K562 (cell line): Measurements from ENCODE around the gene UBAC2. TPM values are rescaled to one million over a fixed set of nuclear protein-coding genes. Genes with fewer than 3 reads are reported as not detected.

Experiments used
- ATAC-seq: fragments of 200-7000 bp; cut with Tn5 transposase; 3 replicates; pipeline ENCODE4 v1.9.1; 2020; ENCODE audit warnings: moderate library complexity
- BruUV-seq: library from RNA; stranded (reverse); fragments of 400-500 nt; replicated peaks from 2 replicates; lab custom pipeline; 2021; lab: Mats Ljungman, UMichigan
- CTCF ChIA-PET: fragments of 300-600 bp; formaldehyde crosslinking; extraction: SDS; loops from one replicate; lab custom pipeline; 2021; ENCODE audit warnings: low intra/inter-chr PET ratio; lab: Yijun Ruan, JAX
- POLR2A ChIA-PET: fragments of 300-600, 350-650 bp; sonication (Branson Sonifier 250); formaldehyde crosslinking; extraction: SDS; loops from one replicate; lab custom pipeline; 2021; ENCODE audit warnings: antibody characterized with exemption, inconsistent platforms; lab: Yijun Ruan, JAX
- DNase-seq, 4 experiments: peaks; one replicate each; pipeline versions ENCODE4 v3.0.0 to v3.0.0-alpha.2; 2011 to 2018; ENCODE audit warnings: low spot score in 3 of 4, mixed read lengths in 3 of 4; ENCODE audit errors: extremely low read depth in 1 of 4
- FAIRE-seq: peaks from 2 replicates; lab custom pipeline; 2011; peaks lifted over from hg19 to GRCh38; lab: Jason Lieb, UNC
- H2AFZ ChIP-seq: 2 replicates; pipeline ENCODE4 v1.6.0; 2011; ENCODE audit warnings: low read depth, low read length, control low read depth, inconsistent platforms
- H3K27ac ChIP-seq: fragments of 200-600 bp; 3 replicates; pipeline ENCODE4 v1.8.0; 2011; ENCODE audit warnings: low read depth, mild to moderate bottlenecking, control low read depth, inconsistent platforms, low read length, moderate library complexity, mixed read lengths; ENCODE audit errors: extremely low read depth
- H3K27me3 ChIP-seq, 2 experiments: fragments of 300-600 bp in 1 of 2; 2 replicates in 1 of 2; 3 replicates in 1 of 2; pipeline versions ENCODE4 v1.6.0 to v1.8.0; 2011; ENCODE audit warnings: inconsistent platforms in 2 of 2, low read length in 2 of 2, mild to moderate bottlenecking in 1 of 2, mixed read lengths in 1 of 2, moderate library complexity in 1 of 2; ENCODE audit not compliant: control insufficient read depth in 2 of 2, insufficient read depth in 2 of 2
- H3K36me3 ChIP-seq: fragments of 300-600 bp; 3 replicates; pipeline ENCODE4 v1.8.0; 2011; ENCODE audit warnings: mild to moderate bottlenecking, low read length, inconsistent platforms; ENCODE audit not compliant: control insufficient read depth, insufficient read depth
- H3K4me1 ChIP-seq, 2 experiments: fragments of 200-600 bp in 1 of 2; replicated peaks in 1 of 2; 2 replicates in 1 of 2; 3 replicates in 1 of 2; pipeline versions ENCODE4 v1.5.1 to v1.8.0; 2011; ENCODE audit warnings: inconsistent platforms in 2 of 2, low read length in 2 of 2, mild to moderate bottlenecking in 1 of 2, mixed read lengths in 1 of 2, moderate library complexity in 1 of 2; ENCODE audit not compliant: control insufficient read depth in 2 of 2, insufficient read depth in 2 of 2
- H3K4me2 ChIP-seq: 2 replicates; pipeline ENCODE4 v1.6.1; 2011; ENCODE audit warnings: low read length, control low read depth, inconsistent platforms, mixed read lengths; ENCODE audit not compliant: insufficient read depth
- H3K4me3 ChIP-seq: fragments of 200-600 bp; sonication (generic), shearing (Covaris generic); 2 replicates; pipeline ENCODE4 v1.5.1; 2016; ENCODE audit warnings: control low read depth, inconsistent platforms
- H3K79me2 ChIP-seq: fragments of 200-600 bp; 3 replicates; pipeline ENCODE4 v1.8.0; 2011; ENCODE audit warnings: low read length, inconsistent platforms; ENCODE audit not compliant: control insufficient read depth, insufficient read depth
- H3K9ac ChIP-seq, 2 experiments: 2 replicates each; pipeline versions ENCODE4 v1.6.0 to v1.6.1; 2011; ENCODE audit warnings: low read depth in 2 of 2, low read length in 2 of 2, control low read depth in 1 of 2, inconsistent platforms in 1 of 2, mild to moderate bottlenecking in 1 of 2, mixed read lengths in 1 of 2; ENCODE audit not compliant: insufficient read depth in 1 of 2
- H3K9me1 ChIP-seq: one replicate; pipeline ENCODE4 v1.6.0; 2011; ENCODE audit warnings: inconsistent platforms, mild to moderate bottlenecking, low read length, moderate library complexity; ENCODE audit not compliant: control insufficient read depth, insufficient read depth
- H3K9me3 ChIP-seq: replicated peaks from 2 replicates; pipeline ENCODE4 v1.5.1; 2011; ENCODE audit warnings: low read depth, low read length, inconsistent platforms; ENCODE audit not compliant: control insufficient read depth, insufficient read depth
- H4K20me1 ChIP-seq: replicated peaks from 2 replicates; pipeline ENCODE4 v1.6.1; 2011; ENCODE audit warnings: low read length, inconsistent platforms, mixed read lengths; ENCODE audit not compliant: control insufficient read depth, insufficient read depth
- ERF ChIP-seq: fragments of 450-650 bp; formaldehyde crosslinking; IDR thresholded peaks from 2 replicates; pipeline ENCODE4 v1.4.0; 2020; ENCODE audit warnings: mild to moderate bottlenecking, mixed read lengths
- EZH2 ChIP-seq: IDR thresholded peaks from 2 replicates; pipeline ENCODE4 v1.6.1; 2012; ENCODE audit warnings: low read depth, mild to moderate bottlenecking, inconsistent platforms, low read length, borderline replicate concordance
- KDM4B ChIP-seq, 2 experiments: fragments of 450-650 bp in 1 of 2; sonication (generic) in 1 of 2; IDR thresholded peaks; 2 replicates each; pipeline ENCODE4 v1.6.1; 2016 to 2017; ENCODE audit warnings: borderline replicate concordance in 2 of 2, antibody characterized with exemption in 1 of 2, low read depth in 1 of 2, mild to moderate bottlenecking in 1 of 2
- MBD1 ChIP-seq: fragments of 250-450 bp; sonication (Bioruptor Pico); IDR thresholded peaks from 2 replicates; pipeline ENCODE4 v1.8.0; 2022; ENCODE audit warnings: inconsistent platforms
- SAFB ChIP-seq: fragments of 200-400 bp; formaldehyde crosslinking; IDR thresholded peaks from 2 replicates; pipeline ENCODE4 v1.6.1; 2017; ENCODE audit warnings: low read depth, low read length, borderline replicate concordance
- SAP30 ChIP-seq: fragments of 200-600 bp; sonication (generic); IDR thresholded peaks from 2 replicates; pipeline ENCODE4 v1.6.1; 2012; ENCODE audit warnings: borderline replicate concordance, low read depth, mild to moderate bottlenecking, moderate library complexity, low read length, control low read depth, inconsistent platforms; ENCODE audit not compliant: insufficient read depth, poor library complexity, severe bottlenecking
- ZNF778 ChIP-seq: fragments of 450-650 bp; formaldehyde crosslinking; IDR thresholded peaks from 2 replicates; pipeline ENCODE4 v1.4.0; 2020; ENCODE audit warnings: mild to moderate bottlenecking, moderate library complexity
- WGBS: fragments of 100-300 bp; shearing (Covaris generic); methylation state at CpG from one replicate; pipeline ENCODE4 v1.1.6; 2016; ENCODE audit warnings: low coverage, mixed read lengths; ENCODE audit not compliant: insufficient coverage; ENCODE audit errors: missing lambda C conversion rate; 5-methylcytosine and 5-hydroxymethylcytosine counted together
- in situ Hi-C: fragments of 300-500 bp; cut with MboI; formaldehyde crosslinking; loops from 4 replicates; pipeline ENCODE4 v1.15.0; 2018; ENCODE audit warnings: inconsistent platforms, mixed read lengths
- intact Hi-C: fragments of 100-400 bp; cut with micrococcal nuclease; formaldehyde crosslinking; loops from 2 replicates; pipeline ENCODE4 v1.14.2; 2022
- polyA plus RNA-seq, 8 experiments: library from polyadenylated mRNA; depleted of rRNA in 4 of 8; stranded (reverse) in 5 of 8; unstranded in 3 of 8; fragments of >200 nt; fragmentation: Nextera tagmentation in 2 of 8; fragmentation: Illumina TruSeq in 1 of 8; extraction: Ambion mirVana in 2 of 8; extraction: Trizol in 1 of 8; gene quantifications; 2 replicates each; pipeline versions ENCODE4 v1.2.1 to v1.2.3, GENCODE V29; 2011 to 2014; ENCODE audit warnings: inconsistent platforms in 1 of 8, missing spikeins in 1 of 8
- total RNA-seq, 7 experiments: library from RNA; depleted of rRNA in 6 of 7; stranded (reverse); fragments of >200 nt in 6 of 7; fragmentation: Illumina TruSeq in 2 of 7; extraction: Trizol in 2 of 7; gene quantifications; 2 replicates each; pipeline versions ENCODE4 v1.2.1 to v1.2.3, GENCODE V29; 2011 to 2021; ENCODE audit warnings: low replicate concordance in 1 of 7

UBAC2 gene
- total and polyA plus RNA-seq, 9 of the 15 experiments (the other 6 are each of a cell fraction or from before 2014, with no cell fraction given) = 6.0 to 84.1 (median 32.3) TPM

GRCh38 chr13:99254830-99255229 lies 54.2 kb downstream of the UBAC2 start:
- H3K4me2 ChIP-seq = no peak overlapping the region
- no peak for FAIRE-seq
- no peak overlapping the region for H3K4me3 ChIP-seq
- peaks cover 33% of the 10 kb centered on the region; the same call in 2 of the 3 replicates for H3K36me3 ChIP-seq
- H3K9me3 ChIP-seq = no peaks in the 10 kb centered on the region
- H2AFZ ChIP-seq = no peak overlapping the region
- in situ Hi-C loops (no loop called here), intact Hi-C loops (no loop called here)
- no peaks in the 10 kb centered on the region for H3K27me3 ChIP-seq
- no peak for TF ChIP-seq KDM4B (IDR thresholded peaks at IDR 0.05; ENCODE audit: borderline replicate concordance in 2 of 2, low read depth in 1 of 2)
- TF ChIP-seq MBD1 (CRISPR knock-in tag) = no peak
- no peak for TF ChIP-seq SAFB
- no peak for TF ChIP-seq ERF
- TF ChIP-seq SAP30 = no peak
- TF ChIP-seq ZNF778 (CRISPR knock-in tag) = no peak
- no peak for TF ChIP-seq EZH2
- 91% methylated on average over 14 of the region's 14 CpGs for WGBS
- H4K20me1 ChIP-seq = no peaks in the 10 kb centered on the region
- ATAC-seq = no peak
- CTCF ChIA-PET = no interaction called here
- no peak overlapping the region for H3K27ac ChIP-seq
- no peaks in the 10 kb centered on the region for H3K9me1 ChIP-seq
- H3K9ac ChIP-seq = no peak overlapping the region
- no peak for DNase-seq
- BruUV-seq = no TSS peak
- H3K4me1 ChIP-seq = no peaks in the 10 kb centered on the region
- H3K79me2 ChIP-seq = no peaks in the 10 kb centered on the region
- POLR2A ChIA-PET = interaction anchor here (1.9 kb wide), 1 partner anchor 9 kb away, joined by 5 read pairs; no protein-coding TSS in a partner anchor
